Epithelial cell of esophagus (primary cell): Measurements from ENCODE around the gene MAPK9.

ENCODE experiments used
- DNase-seq: peaks from one replicate; pipeline ENCODE4 v3.0.0; 2010; ENCODE audit warnings: low read depth
- H3K4me3 ChIP-seq: 2 replicates; pipeline ENCODE4 v1.5.1; 2011; ENCODE audit warnings: mild to moderate bottlenecking, low read length, control low read depth
- TF ChIP-seq, protein P1 (sequence below): IDR thresholded peaks from 2 replicates; pipeline ENCODE4 v1.5.1; 2011; ENCODE audit warnings: low read depth, mild to moderate bottlenecking, low read length, control low read depth, inconsistent platforms; ENCODE audit not compliant: insufficient read depth; ENCODE audit errors: missing control alignments

The MAPK9 gene

DNA sequence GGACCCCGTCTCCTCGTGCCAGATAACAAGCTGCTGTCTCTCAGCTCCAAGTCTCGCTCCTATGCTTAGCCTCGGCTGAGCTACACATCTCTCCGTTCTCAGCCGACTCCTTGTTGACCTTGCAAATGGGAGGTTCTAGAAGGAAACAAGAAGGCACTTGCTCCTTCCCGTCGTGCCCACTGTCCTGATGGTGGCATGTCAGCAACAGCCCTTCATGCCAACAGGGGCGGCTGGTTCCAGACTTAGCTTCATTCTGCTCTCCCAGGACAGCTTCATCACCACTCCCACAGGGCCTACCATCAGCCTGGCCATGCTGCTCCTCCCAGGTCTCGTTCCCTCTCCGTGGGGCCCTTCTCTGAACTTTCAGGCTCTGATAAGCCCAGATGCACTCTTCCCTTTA is 69.8 kb downstream of the MAPK9 start:
- TF ChIP-seq, protein P1, sequence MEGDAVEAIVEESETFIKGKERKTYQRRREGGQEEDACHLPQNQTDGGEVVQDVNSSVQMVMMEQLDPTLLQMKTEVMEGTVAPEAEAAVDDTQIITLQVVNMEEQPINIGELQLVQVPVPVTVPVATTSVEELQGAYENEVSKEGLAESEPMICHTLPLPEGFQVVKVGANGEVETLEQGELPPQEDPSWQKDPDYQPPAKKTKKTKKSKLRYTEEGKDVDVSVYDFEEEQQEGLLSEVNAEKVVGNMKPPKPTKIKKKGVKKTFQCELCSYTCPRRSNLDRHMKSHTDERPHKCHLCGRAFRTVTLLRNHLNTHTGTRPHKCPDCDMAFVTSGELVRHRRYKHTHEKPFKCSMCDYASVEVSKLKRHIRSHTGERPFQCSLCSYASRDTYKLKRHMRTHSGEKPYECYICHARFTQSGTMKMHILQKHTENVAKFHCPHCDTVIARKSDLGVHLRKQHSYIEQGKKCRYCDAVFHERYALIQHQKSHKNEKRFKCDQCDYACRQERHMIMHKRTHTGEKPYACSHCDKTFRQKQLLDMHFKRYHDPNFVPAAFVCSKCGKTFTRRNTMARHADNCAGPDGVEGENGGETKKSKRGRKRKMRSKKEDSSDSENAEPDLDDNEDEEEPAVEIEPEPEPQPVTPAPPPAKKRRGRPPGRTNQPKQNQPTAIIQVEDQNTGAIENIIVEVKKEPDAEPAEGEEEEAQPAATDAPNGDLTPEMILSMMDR: no peak
- H3K4me3 ChIP-seq: no peak overlapping the region
- DNase-seq: no peak

DNA sequence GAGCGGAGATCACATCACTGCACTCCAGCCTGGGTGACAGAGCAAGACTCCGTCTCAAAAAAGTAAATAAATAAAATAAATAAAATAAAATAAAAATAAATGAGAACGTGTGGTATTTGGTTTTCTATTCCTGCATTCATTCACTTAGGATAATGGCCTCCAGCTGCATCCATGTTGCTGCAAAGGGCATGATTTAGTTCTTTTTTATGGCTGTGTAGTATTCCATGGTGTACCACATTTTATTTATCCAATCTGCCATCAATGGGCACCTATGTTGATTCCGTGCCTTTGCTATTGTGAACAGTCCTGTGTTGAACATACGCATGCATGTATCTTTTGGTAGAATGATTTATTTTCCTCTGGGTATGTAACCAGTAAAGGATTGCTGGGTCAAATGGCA is 74.1 kb downstream of the MAPK9 start:
- TF ChIP-seq, protein P1: no peak
- H3K4me3 ChIP-seq: no peak overlapping the region
- no peak for DNase-seq

DNA sequence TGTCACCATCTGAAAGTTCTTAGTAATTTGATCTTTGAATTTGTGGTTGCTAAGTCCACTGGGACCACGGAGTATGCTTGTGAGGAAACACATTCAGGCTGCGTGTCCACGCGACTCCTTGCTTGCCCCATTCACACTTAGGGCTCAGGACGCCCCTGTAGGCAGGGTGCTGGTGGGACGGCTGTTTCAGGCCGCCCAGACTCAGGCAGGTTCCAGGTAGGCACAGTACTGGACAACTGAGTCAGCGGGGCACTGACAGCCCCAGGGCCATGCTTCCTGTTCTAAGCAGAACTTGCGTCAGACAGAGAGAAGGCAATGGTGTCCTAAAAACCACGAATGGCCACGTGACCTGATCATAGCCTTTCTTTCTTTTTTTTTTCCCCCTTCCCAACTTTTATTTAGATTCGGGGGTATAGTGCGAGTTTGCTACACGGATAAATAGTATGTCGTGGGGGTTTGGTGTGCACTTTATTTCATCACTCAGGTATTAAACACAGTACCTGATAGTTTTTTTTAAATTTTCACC is 75.2 kb downstream of the MAPK9 start:
- no peak overlapping the region for H3K4me3 ChIP-seq
- DNase-seq: no peak
- TF ChIP-seq, protein P1: no peak

DNA sequence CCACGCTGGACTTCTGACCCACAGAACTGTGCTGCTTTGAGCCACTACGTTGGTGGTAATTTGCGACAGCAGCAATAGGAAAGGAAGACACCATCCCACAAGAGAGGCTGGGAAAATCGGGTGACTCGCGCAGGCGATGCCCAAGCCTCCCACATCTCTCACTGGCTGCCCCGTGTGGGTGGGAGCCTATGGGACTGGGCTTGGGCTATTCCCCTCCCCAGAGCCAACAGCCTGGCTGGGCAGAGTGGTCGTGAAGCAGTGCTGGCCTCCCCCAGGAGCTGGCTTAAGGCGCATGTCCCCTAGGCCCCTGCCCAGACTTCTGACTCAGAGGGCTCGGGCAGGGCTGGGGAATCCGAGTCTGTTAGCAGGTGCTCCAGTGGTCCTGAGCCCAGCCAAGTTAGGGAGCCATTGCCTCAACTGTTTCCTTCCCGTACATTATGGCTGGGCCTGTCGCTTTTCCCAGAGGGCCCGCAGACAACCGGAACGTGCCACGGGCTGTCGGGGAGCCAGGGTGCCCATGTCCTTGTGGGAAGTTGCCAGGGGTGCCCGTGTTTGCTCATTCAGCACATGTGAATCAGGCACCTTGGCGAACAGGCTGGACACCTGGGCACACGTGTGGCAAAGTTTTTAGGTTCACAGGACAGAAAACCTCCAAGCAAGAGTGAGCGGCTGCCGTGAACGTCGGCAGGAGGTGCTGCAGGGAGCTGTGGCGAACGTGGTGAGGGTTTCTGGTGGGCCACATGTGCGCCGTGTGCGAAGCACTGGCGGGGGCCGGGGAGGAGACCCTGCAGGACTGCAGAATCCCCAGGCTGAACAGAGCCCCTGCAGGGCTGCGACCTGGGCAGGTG is 75.9 kb downstream of the MAPK9 start:
- no peak overlapping the region for H3K4me3 ChIP-seq
- TF ChIP-seq, protein P1: no peak
- DNase-seq: no peak

DNA sequence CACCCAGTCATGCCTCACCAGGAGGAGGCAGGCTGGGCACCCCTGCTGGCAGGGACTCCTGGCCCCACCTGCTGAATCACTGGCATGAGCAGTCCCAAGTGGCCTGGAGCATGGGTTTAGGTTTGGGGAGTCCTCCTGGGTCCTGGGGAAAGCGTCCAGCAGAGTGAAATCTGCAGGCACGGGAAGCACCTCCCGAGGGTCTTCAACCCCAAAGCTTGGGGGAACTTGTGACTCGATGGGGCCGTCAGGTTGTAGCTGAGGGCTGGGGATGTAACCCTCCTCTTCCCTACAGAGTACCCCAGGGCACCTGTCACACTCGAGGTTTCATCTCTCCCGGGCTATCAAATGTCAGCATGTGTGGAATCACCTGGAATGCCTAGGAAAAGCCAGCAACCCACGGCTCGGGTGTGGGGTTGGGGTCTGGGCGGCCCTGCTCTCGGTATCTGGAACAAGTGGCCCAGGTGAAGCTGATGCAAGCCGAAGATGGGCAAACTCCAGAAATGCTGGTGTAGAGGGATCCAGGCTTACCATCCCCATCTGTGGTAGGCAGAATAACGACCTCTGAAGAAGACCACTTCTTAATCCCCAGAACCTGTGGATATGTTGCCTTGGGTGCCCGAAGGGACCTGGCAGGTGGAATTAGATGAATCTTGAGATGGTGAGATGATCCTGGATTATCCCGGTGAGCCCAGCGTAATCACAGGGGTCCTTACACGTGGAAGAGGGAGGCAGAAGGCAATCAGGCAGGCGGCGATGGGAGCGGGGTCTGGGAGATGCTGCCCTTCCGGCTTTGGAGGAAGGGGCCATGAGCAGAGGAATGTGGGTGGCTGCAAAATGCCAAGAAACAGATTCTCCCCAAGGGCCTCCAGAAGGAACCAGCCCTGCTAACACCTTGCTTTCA is 76.8 kb downstream of the MAPK9 start:
- no peak for DNase-seq
- TF ChIP-seq, protein P1: no peak
- H3K4me3 ChIP-seq: no peak overlapping the region

DNA sequence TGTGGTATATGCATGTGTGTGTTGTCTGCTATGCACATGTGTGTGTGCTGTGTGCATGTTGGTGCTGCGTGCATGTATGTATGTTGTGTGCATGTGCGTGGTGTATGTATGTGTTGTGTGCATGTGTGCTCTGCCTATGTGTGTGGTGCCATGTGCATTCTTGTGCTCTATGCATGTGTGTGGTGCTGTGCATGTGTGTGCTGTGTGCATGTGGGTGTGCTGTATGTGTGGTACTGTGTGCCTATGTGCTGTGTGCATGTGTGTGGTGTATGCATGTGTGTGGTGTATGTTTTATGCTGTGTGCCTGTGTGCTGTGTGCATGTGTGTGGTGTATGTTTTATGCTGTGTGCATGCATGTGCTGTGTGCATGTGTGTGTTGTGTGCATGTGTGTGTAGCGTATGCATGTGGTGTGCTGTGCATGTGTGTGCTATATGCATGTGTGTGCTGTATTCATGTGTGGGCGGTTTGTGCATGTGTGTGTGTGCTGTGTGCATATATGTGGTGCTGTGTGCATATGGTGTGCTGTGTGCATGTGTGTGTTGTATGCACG is 78.2 kb downstream of the MAPK9 start:
- H3K4me3 ChIP-seq: no peak overlapping the region
- no peak for DNase-seq
- TF ChIP-seq, protein P1: no peak
